RWPE1 (cell line): ENCODE results near the gene ERLEC1.

Experiments
- CTCF ChIA-PET: fragments of 350-600 bp; sonication (Branson Sonifier 250); formaldehyde crosslinking; extraction: SDS; loops from one replicate; lab custom pipeline; 2021; lab: Yijun Ruan, JAX
- POLR2A ChIA-PET: fragments of 400-600 bp; formaldehyde crosslinking; extraction: SDS; loops from one replicate; lab custom pipeline; 2020; ENCODE audit warnings: antibody characterized with exemption; ENCODE audit not compliant: low non-redundant PET; lab: Yijun Ruan, JAX
- DNase-seq: peaks from one replicate; pipeline ENCODE4 v3.0.0; 2012; ENCODE audit warnings: low spot score
- H3K27ac ChIP-seq: fragments of 450-650 bp; 2 replicates; pipeline ENCODE4 v1.5.1; 2017
- TF ChIP-seq, protein P1 (sequence below): fragments of 450-650 bp; conservative IDR thresholded peaks from 2 replicates; pipeline ENCODE4 v1.5.1; 2017; ENCODE audit warnings: low read depth, mild to moderate bottlenecking

Gene ERLEC1

DNA sequence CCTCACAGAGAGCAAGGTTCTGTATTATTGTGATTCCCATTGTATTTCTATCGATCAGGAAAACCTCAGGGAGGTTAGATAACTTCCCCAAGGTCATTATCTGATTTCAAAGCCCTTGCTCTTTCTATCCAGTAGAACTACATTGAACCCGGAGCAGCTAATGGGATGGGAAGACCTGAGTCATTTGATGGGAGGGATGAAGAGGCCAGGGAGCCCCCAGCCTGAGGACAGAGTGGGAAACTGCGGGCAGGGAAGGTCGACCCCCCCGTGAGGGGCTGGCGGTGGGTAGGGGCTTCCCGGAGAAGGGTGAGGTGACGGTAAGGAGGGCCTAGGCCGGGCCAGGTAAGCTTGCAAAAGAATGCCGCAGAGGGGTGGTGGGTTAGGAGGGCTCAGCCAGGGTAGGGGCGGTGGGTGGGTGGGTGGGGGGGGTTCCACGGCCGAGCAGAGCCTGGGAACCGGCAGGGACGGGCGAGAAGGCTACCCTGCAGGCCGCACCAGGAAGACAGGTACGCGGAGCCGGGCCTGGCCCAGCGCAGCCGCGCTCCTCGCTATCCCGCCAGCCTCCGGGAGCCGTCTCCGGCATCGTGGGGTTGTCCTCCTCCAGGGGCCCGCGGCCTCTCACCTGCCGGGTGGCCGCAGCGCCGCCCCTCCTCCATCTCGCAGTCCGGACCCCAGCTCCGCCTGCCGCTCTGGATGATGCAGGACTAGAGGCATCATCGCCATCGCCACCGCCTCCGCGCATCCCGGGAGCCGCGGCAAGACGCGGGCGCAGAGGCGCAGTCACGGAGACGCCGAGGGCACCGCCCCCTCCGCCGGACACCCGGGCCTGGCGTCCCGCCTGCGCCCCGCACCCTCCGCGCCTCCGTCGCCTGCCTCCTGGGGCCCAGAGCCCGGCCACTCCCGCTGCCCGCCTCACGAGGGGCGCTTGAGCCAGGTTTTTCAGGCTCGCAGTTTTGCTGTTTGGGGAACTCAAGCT, 72.7 kb downstream of the ERLEC1 start, which contains the start of gene GPR75:
TSS of gene GPR75 (minus strand) at position 762 of the 976 bp plus-strand sequence. CDS start 5,211 bp downstream, outside the sequence.
- ChIA-PET POLR2A (no interaction called here), CTCF (interaction anchor here (0.6 kb wide), 1 partner anchor 18 kb away, joined by 3 read pairs; no protein-coding TSS in a partner anchor)
- DNase-seq, result peak; percentile 11
- TF ChIP-seq, protein P1, sequence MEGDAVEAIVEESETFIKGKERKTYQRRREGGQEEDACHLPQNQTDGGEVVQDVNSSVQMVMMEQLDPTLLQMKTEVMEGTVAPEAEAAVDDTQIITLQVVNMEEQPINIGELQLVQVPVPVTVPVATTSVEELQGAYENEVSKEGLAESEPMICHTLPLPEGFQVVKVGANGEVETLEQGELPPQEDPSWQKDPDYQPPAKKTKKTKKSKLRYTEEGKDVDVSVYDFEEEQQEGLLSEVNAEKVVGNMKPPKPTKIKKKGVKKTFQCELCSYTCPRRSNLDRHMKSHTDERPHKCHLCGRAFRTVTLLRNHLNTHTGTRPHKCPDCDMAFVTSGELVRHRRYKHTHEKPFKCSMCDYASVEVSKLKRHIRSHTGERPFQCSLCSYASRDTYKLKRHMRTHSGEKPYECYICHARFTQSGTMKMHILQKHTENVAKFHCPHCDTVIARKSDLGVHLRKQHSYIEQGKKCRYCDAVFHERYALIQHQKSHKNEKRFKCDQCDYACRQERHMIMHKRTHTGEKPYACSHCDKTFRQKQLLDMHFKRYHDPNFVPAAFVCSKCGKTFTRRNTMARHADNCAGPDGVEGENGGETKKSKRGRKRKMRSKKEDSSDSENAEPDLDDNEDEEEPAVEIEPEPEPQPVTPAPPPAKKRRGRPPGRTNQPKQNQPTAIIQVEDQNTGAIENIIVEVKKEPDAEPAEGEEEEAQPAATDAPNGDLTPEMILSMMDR, result no peak
- H3K27ac ChIP-seq, result peak within 1 kb of the TSS; percentile 24

DNA sequence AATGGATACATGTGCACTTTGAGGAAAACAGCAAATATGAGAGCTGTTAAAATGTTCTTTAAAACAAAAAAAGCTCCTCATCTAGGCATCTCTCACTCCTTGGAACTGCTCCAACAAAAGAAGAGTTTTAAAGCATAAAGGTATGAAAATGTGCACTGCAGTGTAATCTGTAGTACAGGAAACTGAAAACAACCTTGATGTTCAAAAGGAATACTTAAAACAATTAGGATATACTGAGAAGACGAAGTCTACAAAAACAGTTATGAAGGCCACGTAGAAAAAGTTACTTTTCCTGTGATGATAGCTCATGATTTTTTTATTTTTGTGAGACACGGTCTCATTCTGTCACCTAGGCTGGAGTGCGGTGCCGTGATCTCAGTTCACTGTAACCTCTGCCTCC, 75.0 kb downstream of the ERLEC1 start:
- TF ChIP-seq, protein P1, result no peak
- DNase-seq, result no peak
- ChIA-PET CTCF (interaction anchor here (0.6 kb wide), 1 partner anchor 1110 kb away, joined by 5 read pairs; no protein-coding TSS in a partner anchor), POLR2A (no interaction called here)
- no peak overlapping the region for H3K27ac ChIP-seq

DNA sequence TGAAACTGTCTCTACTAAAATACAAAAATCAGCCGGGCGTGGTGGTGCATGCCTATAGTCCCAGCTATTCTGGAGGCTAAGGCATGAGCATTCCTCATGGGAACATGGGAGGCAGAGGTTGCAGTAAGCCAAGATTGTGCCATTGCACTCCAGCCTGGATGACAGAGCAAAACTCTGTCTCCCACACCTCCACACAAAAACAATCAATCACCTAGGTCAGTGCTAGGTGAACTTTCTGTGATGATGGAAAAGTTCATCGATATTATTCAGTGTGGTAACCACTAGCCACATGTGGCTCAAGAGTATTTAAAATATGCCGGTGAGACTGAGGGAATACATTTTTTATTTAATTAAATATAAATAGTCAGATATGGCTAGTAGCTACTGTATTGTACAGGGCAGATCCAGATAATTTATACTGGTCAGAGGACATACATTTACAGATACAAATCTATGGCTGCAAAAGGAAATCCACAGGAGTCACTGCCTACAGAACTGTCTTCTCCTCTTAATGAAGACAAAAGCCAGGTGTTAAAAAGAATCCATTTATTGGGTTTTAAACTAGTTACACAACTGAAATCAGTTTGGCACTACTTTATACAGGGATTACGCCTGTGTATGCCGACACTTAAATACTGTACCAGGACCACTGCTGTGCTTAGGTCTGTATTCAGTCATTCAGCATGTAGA, 76.8 kb downstream of the ERLEC1 start:
- no peak overlapping the region for H3K27ac ChIP-seq
- no peak for DNase-seq
- TF ChIP-seq, protein P1, result no peak
- ChIA-PET POLR2A (no interaction called here), CTCF (no interaction called here)

DNA sequence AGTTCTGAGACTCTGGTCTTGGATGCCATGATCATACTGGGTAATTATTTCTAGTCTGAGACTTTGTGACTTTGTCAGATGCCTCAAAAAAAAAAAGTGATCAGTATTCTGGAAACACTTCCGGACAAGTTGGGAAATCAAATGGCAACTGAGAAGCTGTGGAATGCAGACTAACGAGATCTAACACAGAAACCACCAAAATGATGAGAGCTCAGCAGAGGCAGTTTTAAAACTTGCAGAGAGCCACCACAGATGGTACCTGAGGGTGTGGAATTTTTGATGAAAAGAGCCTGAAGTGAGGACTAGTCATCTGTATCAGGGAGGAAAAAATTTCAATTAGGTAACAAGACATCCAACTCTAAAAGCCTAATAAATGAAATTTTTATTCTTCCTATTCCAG, 78.4 kb downstream of the ERLEC1 start:
- POLR2A ChIA-PET, result no interaction called here
- TF ChIP-seq, protein P1, result no peak
- DNase-seq, result peak; percentile 15
- CTCF ChIA-PET, result interaction anchor here (0.6 to 0.7 kb wide), 2 partner anchors 70 to 405 kb away, joined by 3 read pairs; no protein-coding TSS in a partner anchor
- no peak overlapping the region for H3K27ac ChIP-seq

DNA sequence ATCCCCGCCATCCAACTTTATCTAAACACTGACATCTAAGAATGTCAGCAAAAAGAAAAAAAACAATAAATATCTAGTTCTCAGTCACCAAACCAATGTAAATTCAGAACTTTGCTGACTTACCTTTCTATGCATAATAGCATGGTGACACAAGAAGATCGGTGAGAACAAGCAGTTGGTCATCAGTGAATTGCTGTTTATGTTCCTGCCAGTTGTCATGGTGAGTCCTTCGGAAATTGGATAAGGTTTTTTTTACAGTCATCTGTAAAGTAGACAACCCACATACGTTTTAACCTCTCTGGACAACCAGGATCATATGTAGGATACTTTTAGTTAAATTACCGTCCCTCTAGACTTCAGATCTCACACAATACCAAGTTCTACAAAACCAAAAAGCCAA, 79.1 kb downstream of the ERLEC1 start:
- CTCF ChIA-PET, result no interaction called here
- H3K27ac ChIP-seq, result no peak overlapping the region
- POLR2A ChIA-PET, result no interaction called here
- DNase-seq, result no peak
- TF ChIP-seq, protein P1, result no peak

DNA sequence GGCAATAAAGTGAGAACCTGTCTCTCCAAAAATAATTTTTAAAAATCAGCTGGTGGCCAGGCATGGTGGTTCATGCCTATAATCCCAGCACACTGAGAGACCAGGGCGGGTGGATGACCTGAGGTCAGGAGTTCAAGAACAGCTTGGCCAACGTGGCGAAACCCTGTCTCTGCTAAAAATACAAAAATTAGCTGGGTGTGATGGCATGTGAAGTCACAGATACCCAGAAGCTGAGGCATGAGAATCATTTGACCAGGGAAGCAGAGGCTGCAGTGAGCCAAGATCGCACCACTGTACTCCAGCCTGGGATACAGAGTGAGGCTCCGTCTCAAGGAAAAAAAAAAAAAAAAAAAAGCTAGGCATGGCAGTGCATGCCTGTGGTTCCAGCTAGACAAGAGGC, 80.3 kb downstream of the ERLEC1 start:
- ChIA-PET POLR2A (no interaction called here), CTCF (interaction anchor here (0.6 kb wide), 1 partner anchor 648 kb away, joined by 5 read pairs; no protein-coding TSS in a partner anchor)
- H3K27ac ChIP-seq, result no peak overlapping the region
- TF ChIP-seq, protein P1, result no peak
- DNase-seq, result no peak
